Measurements from ENCODE around the gene DMBT1.

GRCh38 chr10:122577311-122577885 is 16.8 kb downstream of the DMBT1 start:
- no peak for TF ChIP-seq CTCF (IDR thresholded peaks at IDR 0.05)
- no peak for TF ChIP-seq POLR2A (IDR thresholded peaks at IDR 0.05)
- TF ChIP-seq POLR2AphosphoS5 (IDR thresholded peaks at IDR 0.05), result no peak

Data from stomach (tissue), 4 donors.